K562 (cell line): ENCODE measurements around the gene SAMD3. TPM values are rescaled to one million over a fixed set of nuclear protein-coding genes. Genes with fewer than 3 reads are reported as not detected.

Experiments
- ATAC-seq: fragments of 200-7000 bp; cut with Tn5 transposase; 3 replicates; pipeline ENCODE4 v1.9.1; 2020; ENCODE audit warnings: moderate library complexity
- BruUV-seq: library from RNA; stranded (reverse); fragments of 400-500 nt; replicated peaks from 2 replicates; lab custom pipeline; 2021; lab: Mats Ljungman, UMichigan
- CTCF ChIA-PET: fragments of 300-600 bp; formaldehyde crosslinking; extraction: SDS; loops from one replicate; lab custom pipeline; 2021; ENCODE audit warnings: low intra/inter-chr PET ratio; lab: Yijun Ruan, JAX
- POLR2A ChIA-PET: fragments of 300-600, 350-650 bp; sonication (Branson Sonifier 250); formaldehyde crosslinking; extraction: SDS; loops from one replicate; lab custom pipeline; 2021; ENCODE audit warnings: antibody characterized with exemption, inconsistent platforms; lab: Yijun Ruan, JAX
- DNase-seq, 4 experiments: peaks; one replicate each; pipeline versions ENCODE4 v3.0.0 to v3.0.0-alpha.2; 2011 to 2018; ENCODE audit warnings: low spot score in 3 of 4, mixed read lengths in 3 of 4; ENCODE audit errors: extremely low read depth in 1 of 4
- FAIRE-seq: peaks from 2 replicates; lab custom pipeline; 2011; peaks lifted over from hg19 to GRCh38; lab: Jason Lieb, UNC
- H2AFZ ChIP-seq: 2 replicates; pipeline ENCODE4 v1.6.0; 2011; ENCODE audit warnings: low read depth, low read length, control low read depth, inconsistent platforms
- H3K27ac ChIP-seq: fragments of 200-600 bp; 3 replicates; pipeline ENCODE4 v1.8.0; 2011; ENCODE audit warnings: low read depth, mild to moderate bottlenecking, control low read depth, inconsistent platforms, low read length, moderate library complexity, mixed read lengths; ENCODE audit errors: extremely low read depth
- H3K27me3 ChIP-seq, 2 experiments: fragments of 300-600 bp in 1 of 2; 2 replicates in 1 of 2; 3 replicates in 1 of 2; pipeline versions ENCODE4 v1.6.0 to v1.8.0; 2011; ENCODE audit warnings: inconsistent platforms in 2 of 2, low read length in 2 of 2, mild to moderate bottlenecking in 1 of 2, mixed read lengths in 1 of 2, moderate library complexity in 1 of 2; ENCODE audit not compliant: control insufficient read depth in 2 of 2, insufficient read depth in 2 of 2
- H3K36me3 ChIP-seq: fragments of 300-600 bp; 3 replicates; pipeline ENCODE4 v1.8.0; 2011; ENCODE audit warnings: mild to moderate bottlenecking, low read length, inconsistent platforms; ENCODE audit not compliant: control insufficient read depth, insufficient read depth
- H3K4me1 ChIP-seq, 2 experiments: fragments of 200-600 bp in 1 of 2; replicated peaks in 1 of 2; 2 replicates in 1 of 2; 3 replicates in 1 of 2; pipeline versions ENCODE4 v1.5.1 to v1.8.0; 2011; ENCODE audit warnings: inconsistent platforms in 2 of 2, low read length in 2 of 2, mild to moderate bottlenecking in 1 of 2, mixed read lengths in 1 of 2, moderate library complexity in 1 of 2; ENCODE audit not compliant: control insufficient read depth in 2 of 2, insufficient read depth in 2 of 2
- H3K4me2 ChIP-seq: 2 replicates; pipeline ENCODE4 v1.6.1; 2011; ENCODE audit warnings: low read length, control low read depth, inconsistent platforms, mixed read lengths; ENCODE audit not compliant: insufficient read depth
- H3K4me3 ChIP-seq: fragments of 200-600 bp; sonication (generic), shearing (Covaris generic); 2 replicates; pipeline ENCODE4 v1.5.1; 2016; ENCODE audit warnings: control low read depth, inconsistent platforms
- H3K79me2 ChIP-seq: fragments of 200-600 bp; 3 replicates; pipeline ENCODE4 v1.8.0; 2011; ENCODE audit warnings: low read length, inconsistent platforms; ENCODE audit not compliant: control insufficient read depth, insufficient read depth
- H3K9ac ChIP-seq, 2 experiments: 2 replicates each; pipeline versions ENCODE4 v1.6.0 to v1.6.1; 2011; ENCODE audit warnings: low read depth in 2 of 2, low read length in 2 of 2, control low read depth in 1 of 2, inconsistent platforms in 1 of 2, mild to moderate bottlenecking in 1 of 2, mixed read lengths in 1 of 2; ENCODE audit not compliant: insufficient read depth in 1 of 2
- H3K9me1 ChIP-seq: one replicate; pipeline ENCODE4 v1.6.0; 2011; ENCODE audit warnings: inconsistent platforms, mild to moderate bottlenecking, low read length, moderate library complexity; ENCODE audit not compliant: control insufficient read depth, insufficient read depth
- H3K9me3 ChIP-seq: replicated peaks from 2 replicates; pipeline ENCODE4 v1.5.1; 2011; ENCODE audit warnings: low read depth, low read length, inconsistent platforms; ENCODE audit not compliant: control insufficient read depth, insufficient read depth
- H4K20me1 ChIP-seq: replicated peaks from 2 replicates; pipeline ENCODE4 v1.6.1; 2011; ENCODE audit warnings: low read length, inconsistent platforms, mixed read lengths; ENCODE audit not compliant: control insufficient read depth, insufficient read depth
- BCL6 ChIP-seq: fragments of 250-450 bp; sonication (Bioruptor Pico); IDR thresholded peaks from 2 replicates; pipeline ENCODE4 v1.4.0; 2020
- HDGF ChIP-seq: fragments of 450-650 bp; IDR thresholded peaks from 2 replicates; pipeline ENCODE4 v1.6.1; 2016
- L3MBTL2 ChIP-seq: fragments of 450-650 bp; IDR thresholded peaks from 2 replicates; pipeline ENCODE4 v1.6.1; 2016; ENCODE audit warnings: mild to moderate bottlenecking, moderate library complexity
- LEF1 ChIP-seq: fragments of 450-650 bp; IDR thresholded peaks from 2 replicates; pipeline ENCODE4 v1.6.1; 2016; ENCODE audit warnings: mild to moderate bottlenecking
- MAZ ChIP-seq, 2 experiments: fragments of 450-650 bp in 1 of 2; sonication (generic) in 1 of 2; formaldehyde crosslinking; IDR thresholded peaks in 1 of 2; conservative IDR thresholded peaks in 1 of 2; 2 replicates each; pipeline versions ENCODE4 v1.4.0 to v1.5.0; 2020; ENCODE audit warnings: mild to moderate bottlenecking in 1 of 2, missing genetic modification reagents in 1 of 2
- MCM2 ChIP-seq: fragments of 450-650 bp; IDR thresholded peaks from 2 replicates; pipeline ENCODE4 v1.6.1; 2017; ENCODE audit warnings: low read depth, mild to moderate bottlenecking
- MXI1 ChIP-seq: IDR thresholded peaks from 2 replicates; pipeline ENCODE4 v1.6.1; 2011; ENCODE audit warnings: low read depth, mild to moderate bottlenecking, improper control_type of control experiment, low read length
- NCOA2 ChIP-seq, 2 experiments: fragments of 450-650 bp; IDR thresholded peaks; 2 replicates each; pipeline ENCODE4 v1.6.1; 2018; ENCODE audit warnings: mild to moderate bottlenecking in 2 of 2, moderate library complexity in 1 of 2; ENCODE audit not compliant: partially characterized antibody in 2 of 2
- ZBTB8A ChIP-seq: fragments of 450-650 bp; IDR thresholded peaks from 2 replicates; pipeline ENCODE4 v1.6.1; 2018; ENCODE audit warnings: mild to moderate bottlenecking, moderate library complexity; ENCODE audit not compliant: partially characterized antibody
- ZFP30 ChIP-seq: fragments of 250-450 bp; sonication (Bioruptor Pico); IDR thresholded peaks from 2 replicates; pipeline ENCODE4 v1.8.0; 2022; ENCODE audit warnings: moderate library complexity, mild to moderate bottlenecking, inconsistent platforms, borderline replicate concordance
- ZNF347 ChIP-seq: fragments of 450-650 bp; formaldehyde crosslinking; IDR thresholded peaks from 2 replicates; pipeline ENCODE4 v1.4.0; 2020; ENCODE audit warnings: low read depth, mild to moderate bottlenecking, moderate library complexity
- ZNF75A ChIP-seq: fragments of 450-650 bp; formaldehyde crosslinking; IDR thresholded peaks from 2 replicates; pipeline ENCODE4 v1.4.0; 2020; ENCODE audit warnings: mild to moderate bottlenecking
- WGBS: fragments of 100-300 bp; shearing (Covaris generic); methylation state at CpG from one replicate; pipeline ENCODE4 v1.1.6; 2016; ENCODE audit warnings: low coverage, mixed read lengths; ENCODE audit not compliant: insufficient coverage; ENCODE audit errors: missing lambda C conversion rate; 5-methylcytosine and 5-hydroxymethylcytosine counted together
- in situ Hi-C: fragments of 300-500 bp; cut with MboI; formaldehyde crosslinking; loops from 4 replicates; pipeline ENCODE4 v1.15.0; 2018; ENCODE audit warnings: inconsistent platforms, mixed read lengths
- intact Hi-C: fragments of 100-400 bp; cut with micrococcal nuclease; formaldehyde crosslinking; loops from 2 replicates; pipeline ENCODE4 v1.14.2; 2022
- polyA plus RNA-seq, 8 experiments: library from polyadenylated mRNA; depleted of rRNA in 4 of 8; stranded (reverse) in 5 of 8; unstranded in 3 of 8; fragments of >200 nt; fragmentation: Nextera tagmentation in 2 of 8; fragmentation: Illumina TruSeq in 1 of 8; extraction: Ambion mirVana in 2 of 8; extraction: Trizol in 1 of 8; gene quantifications; 2 replicates each; pipeline versions ENCODE4 v1.2.1 to v1.2.3, GENCODE V29; 2011 to 2014; ENCODE audit warnings: inconsistent platforms in 1 of 8, missing spikeins in 1 of 8
- total RNA-seq, 7 experiments: library from RNA; depleted of rRNA in 6 of 7; stranded (reverse); fragments of >200 nt in 6 of 7; fragmentation: Illumina TruSeq in 2 of 7; extraction: Trizol in 2 of 7; gene quantifications; 2 replicates each; pipeline versions ENCODE4 v1.2.1 to v1.2.3, GENCODE V29; 2011 to 2021; ENCODE audit warnings: low replicate concordance in 1 of 7
- TF ChIP-seq, protein P1 (sequence below): fragments of 250-450 bp; sonication (Bioruptor Pico); IDR thresholded peaks from 2 replicates; pipeline ENCODE4 v1.5.0; 2020; ENCODE audit warnings: mild to moderate bottlenecking
- TF ChIP-seq, protein P2 (sequence below): fragments of 250-450 bp; sonication (Bioruptor Pico); IDR thresholded peaks from 2 replicates; pipeline ENCODE4 v1.8.0; 2022; ENCODE audit warnings: moderate library complexity, mild to moderate bottlenecking, inconsistent platforms
- TF ChIP-seq, protein P3 (sequence below): fragments of 250-450 bp; sonication (Bioruptor Pico); IDR thresholded peaks from 2 replicates; pipeline ENCODE4 v1.5.0; 2020; ENCODE audit warnings: mild to moderate bottlenecking, borderline replicate concordance
- TF ChIP-seq, protein P4 (sequence below): fragments of 250-450 bp; sonication (Bioruptor Pico); IDR thresholded peaks from 2 replicates; pipeline ENCODE4 v1.5.0; 2021
- TF ChIP-seq, protein P5 (sequence below): sonication (generic); formaldehyde crosslinking; IDR thresholded peaks from 2 replicates; pipeline ENCODE4 v1.9.0; 2022; ENCODE audit warnings: mild to moderate bottlenecking, missing genetic modification reagents

SAMD3 gene
- total and polyA plus RNA-seq, 9 of the 15 experiments (the other 6 are each of a cell fraction or from before 2014, with no cell fraction given): 0.03 to 0.21 (median 0.18) TPM; not detected in 5

DNA sequence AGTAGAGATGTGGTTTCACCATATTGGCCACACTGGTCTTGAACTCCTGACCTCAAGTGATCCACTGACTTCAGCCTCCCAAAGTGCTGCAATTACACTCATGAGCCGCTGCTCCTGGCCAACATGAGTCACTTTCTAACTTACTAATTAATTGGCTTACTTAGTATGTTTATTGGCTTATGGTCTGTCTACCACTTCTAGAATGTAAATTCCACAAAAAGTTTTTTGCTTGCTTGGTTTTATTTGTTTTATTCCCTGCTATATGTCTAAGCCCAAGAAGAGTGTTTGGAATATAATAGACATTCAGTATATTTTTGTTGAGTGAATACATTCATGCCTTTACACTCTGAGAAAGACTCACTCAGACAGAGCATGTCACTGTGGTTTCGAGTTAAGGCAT lies 86.0 kb downstream of the SAMD3 start:
- ChIA-PET POLR2A (no interaction called here), CTCF (no interaction called here)
- no peak for DNase-seq
- Histone ChIP-seq H3K9me1 (no peaks in the 10 kb centered on the region), H3K9me3 (no peaks in the 10 kb centered on the region), H3K4me1 (no peaks in the 10 kb centered on the region; a peak in 2 of 5 replicates), H3K27me3 (no peaks in the 10 kb centered on the region; a peak in 1 of 5 replicates), H4K20me1 (no peaks in the 10 kb centered on the region), H3K36me3 (no peaks in the 10 kb centered on the region), H3K4me3 (no peak overlapping the region), H3K79me2 (no peaks in the 10 kb centered on the region), H3K27ac (no peak overlapping the region), H2AFZ (no peak overlapping the region), H3K4me2 (no peak overlapping the region), H3K9ac (no peak overlapping the region)
- intact Hi-C loops: no loop called here
- in situ Hi-C loops: no loop called here
- no peak for FAIRE-seq
- TF ChIP-seq MXI1 (no peak), MAZ (CRISPR knock-in tag; conservative IDR thresholded peaks at IDR 0.05 in 1 of 2, IDR thresholded peaks at IDR 0.05 in 1 of 2) (no peak), ZNF75A (no peak), BCL6 (CRISPR knock-in tag) (no peak), ZNF347 (no peak), HDGF (no peak), ZFP30 (CRISPR knock-in tag) (no peak), L3MBTL2 (no peak), NCOA2 (IDR thresholded peaks at IDR 0.05; ENCODE audit: partially characterized antibody in 2 of 2) (no peak), MCM2 (no peak), ZBTB8A (no peak), LEF1 (no peak)
- TF ChIP-seq, protein P1, sequence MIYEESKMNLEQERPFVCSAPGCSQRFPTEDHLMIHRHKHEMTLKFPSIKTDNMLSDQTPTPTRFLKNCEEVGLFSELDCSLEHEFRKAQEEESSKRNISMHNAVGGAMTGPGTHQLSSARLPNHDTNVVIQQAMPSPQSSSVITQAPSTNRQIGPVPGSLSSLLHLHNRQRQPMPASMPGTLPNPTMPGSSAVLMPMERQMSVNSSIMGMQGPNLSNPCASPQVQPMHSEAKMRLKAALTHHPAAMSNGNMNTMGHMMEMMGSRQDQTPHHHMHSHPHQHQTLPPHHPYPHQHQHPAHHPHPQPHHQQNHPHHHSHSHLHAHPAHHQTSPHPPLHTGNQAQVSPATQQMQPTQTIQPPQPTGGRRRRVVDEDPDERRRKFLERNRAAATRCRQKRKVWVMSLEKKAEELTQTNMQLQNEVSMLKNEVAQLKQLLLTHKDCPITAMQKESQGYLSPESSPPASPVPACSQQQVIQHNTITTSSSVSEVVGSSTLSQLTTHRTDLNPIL (CRISPR knock-in tag): no peak
- TF ChIP-seq, protein P2, sequence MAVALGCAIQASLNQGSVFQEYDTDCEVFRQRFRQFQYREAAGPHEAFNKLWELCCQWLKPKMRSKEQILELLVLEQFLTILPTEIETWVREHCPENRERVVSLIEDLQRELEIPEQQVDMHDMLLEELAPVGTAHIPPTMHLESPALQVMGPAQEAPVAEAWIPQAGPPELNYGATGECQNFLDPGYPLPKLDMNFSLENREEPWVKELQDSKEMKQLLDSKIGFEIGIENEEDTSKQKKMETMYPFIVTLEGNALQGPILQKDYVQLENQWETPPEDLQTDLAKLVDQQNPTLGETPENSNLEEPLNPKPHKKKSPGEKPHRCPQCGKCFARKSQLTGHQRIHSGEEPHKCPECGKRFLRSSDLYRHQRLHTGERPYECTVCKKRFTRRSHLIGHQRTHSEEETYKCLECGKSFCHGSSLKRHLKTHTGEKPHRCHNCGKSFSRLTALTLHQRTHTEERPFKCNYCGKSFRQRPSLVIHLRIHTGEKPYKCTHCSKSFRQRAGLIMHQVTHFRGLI (CRISPR knock-in tag): no peak
- TF ChIP-seq, protein P3, sequence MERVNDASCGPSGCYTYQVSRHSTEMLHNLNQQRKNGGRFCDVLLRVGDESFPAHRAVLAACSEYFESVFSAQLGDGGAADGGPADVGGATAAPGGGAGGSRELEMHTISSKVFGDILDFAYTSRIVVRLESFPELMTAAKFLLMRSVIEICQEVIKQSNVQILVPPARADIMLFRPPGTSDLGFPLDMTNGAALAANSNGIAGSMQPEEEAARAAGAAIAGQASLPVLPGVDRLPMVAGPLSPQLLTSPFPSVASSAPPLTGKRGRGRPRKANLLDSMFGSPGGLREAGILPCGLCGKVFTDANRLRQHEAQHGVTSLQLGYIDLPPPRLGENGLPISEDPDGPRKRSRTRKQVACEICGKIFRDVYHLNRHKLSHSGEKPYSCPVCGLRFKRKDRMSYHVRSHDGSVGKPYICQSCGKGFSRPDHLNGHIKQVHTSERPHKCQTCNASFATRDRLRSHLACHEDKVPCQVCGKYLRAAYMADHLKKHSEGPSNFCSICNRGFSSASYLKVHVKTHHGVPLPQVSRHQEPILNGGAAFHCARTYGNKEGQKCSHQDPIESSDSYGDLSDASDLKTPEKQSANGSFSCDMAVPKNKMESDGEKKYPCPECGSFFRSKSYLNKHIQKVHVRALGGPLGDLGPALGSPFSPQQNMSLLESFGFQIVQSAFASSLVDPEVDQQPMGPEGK (CRISPR knock-in tag): no peak
- TF ChIP-seq, protein P4, sequence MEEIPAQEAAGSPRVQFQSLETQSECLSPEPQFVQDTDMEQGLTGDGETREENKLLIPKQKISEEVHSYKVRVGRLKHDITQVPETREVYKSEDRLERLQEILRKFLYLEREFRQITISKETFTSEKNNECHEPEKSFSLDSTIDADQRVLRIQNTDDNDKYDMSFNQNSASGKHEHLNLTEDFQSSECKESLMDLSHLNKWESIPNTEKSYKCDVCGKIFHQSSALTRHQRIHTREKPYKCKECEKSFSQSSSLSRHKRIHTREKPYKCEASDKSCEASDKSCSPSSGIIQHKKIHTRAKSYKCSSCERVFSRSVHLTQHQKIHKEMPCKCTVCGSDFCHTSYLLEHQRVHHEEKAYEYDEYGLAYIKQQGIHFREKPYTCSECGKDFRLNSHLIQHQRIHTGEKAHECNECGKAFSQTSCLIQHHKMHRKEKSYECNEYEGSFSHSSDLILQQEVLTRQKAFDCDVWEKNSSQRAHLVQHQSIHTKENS (CRISPR knock-in tag): no peak
- TF ChIP-seq, protein P5, sequence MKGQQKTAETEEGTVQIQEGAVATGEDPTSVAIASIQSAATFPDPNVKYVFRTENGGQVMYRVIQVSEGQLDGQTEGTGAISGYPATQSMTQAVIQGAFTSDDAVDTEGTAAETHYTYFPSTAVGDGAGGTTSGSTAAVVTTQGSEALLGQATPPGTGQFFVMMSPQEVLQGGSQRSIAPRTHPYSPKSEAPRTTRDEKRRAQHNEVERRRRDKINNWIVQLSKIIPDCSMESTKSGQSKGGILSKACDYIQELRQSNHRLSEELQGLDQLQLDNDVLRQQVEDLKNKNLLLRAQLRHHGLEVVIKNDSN (CRISPR knock-in tag): no peak
- no peak for ATAC-seq
- no TSS peak for BruUV-seq
- 32% methylated on average over 2 of the region's 2 CpGs for WGBS
